Liver (tissue), 9 donors: ENCODE results near the gene CCDC178. TPM values are rescaled to one million over a fixed set of nuclear protein-coding genes. Genes with fewer than 3 reads are reported as not detected.

Experiments
- DNase-seq: peaks from one replicate; pipeline ENCODE4 v3.0.0-alpha.2; 2017; ENCODE audit warnings: low spot score
- H3K27ac ChIP-seq, 2 donors: one replicate each; pipeline ENCODE4 v1.7.0; 2013; ENCODE audit warnings: inconsistent platforms in 2 of 2, low read length in 2 of 2, control low read depth in 1 of 2, low read depth in 1 of 2, mild to moderate bottlenecking in 1 of 2
- H3K27me3 ChIP-seq, 4 donors: one replicate each; pipeline versions ENCODE4 v1.6.1 to v1.7.0; 2013; ENCODE audit warnings: low read length in 3 of 4, inconsistent platforms in 1 of 4, mild to moderate bottlenecking in 1 of 4, moderate library complexity in 1 of 4; ENCODE audit not compliant: control insufficient read depth in 4 of 4, insufficient read depth in 4 of 4
- H3K36me3 ChIP-seq, 4 donors: one replicate each; pipeline versions ENCODE4 v1.6.1 to v1.7.0; 2013; ENCODE audit warnings: low read length in 3 of 4, mild to moderate bottlenecking in 3 of 4, low read depth in 1 of 4, moderate library complexity in 1 of 4; ENCODE audit not compliant: control insufficient read depth in 4 of 4, insufficient read depth in 3 of 4
- H3K4me1 ChIP-seq, 4 donors: one replicate each; pipeline versions ENCODE4 v1.6.1 to v1.7.0; 2013; ENCODE audit warnings: low read length in 3 of 4, mild to moderate bottlenecking in 3 of 4, moderate library complexity in 1 of 4; ENCODE audit not compliant: control insufficient read depth in 4 of 4, insufficient read depth in 4 of 4
- H3K4me3 ChIP-seq, 3 donors: one replicate each; pipeline versions ENCODE4 v1.6.1 to v1.7.0; 2013; ENCODE audit warnings: low read length in 3 of 3, control low read depth in 1 of 3, low read depth in 1 of 3, mild to moderate bottlenecking in 1 of 3
- H3K9ac ChIP-seq, 2 donors: one replicate each; pipeline ENCODE4 v1.7.0; 2013; ENCODE audit warnings: low read length in 2 of 2, mild to moderate bottlenecking in 2 of 2, moderate library complexity in 2 of 2, control low read depth in 1 of 2, low read depth in 1 of 2
- H3K9me3 ChIP-seq, 4 donors: one replicate each; pipeline versions ENCODE4 v1.6.1 to v1.7.0; 2013; ENCODE audit warnings: low read length in 3 of 4; ENCODE audit not compliant: control insufficient read depth in 4 of 4
- FOXA1 ChIP-seq: IDR thresholded peaks from 2 replicates; pipeline ENCODE4 v1.6.1; 2016; ENCODE audit warnings: antibody characterized with exemption
- FOXA2 ChIP-seq: IDR thresholded peaks from 2 replicates; pipeline ENCODE4 v1.6.1; 2016; ENCODE audit warnings: antibody characterized with exemption
- GABPA ChIP-seq, 2 donors: IDR thresholded peaks in 1 of 2; conservative IDR thresholded peaks in 1 of 2; 2 replicates each; pipeline ENCODE4 v1.6.1; 2016; ENCODE audit warnings: antibody characterized with exemption in 2 of 2, mild to moderate bottlenecking in 1 of 2, moderate library complexity in 1 of 2
- HNF4A ChIP-seq, 2 donors: conservative IDR thresholded peaks; 2 replicates each; pipeline ENCODE4 v1.6.1; 2016; ENCODE audit warnings: antibody characterized with exemption in 2 of 2, mild to moderate bottlenecking in 2 of 2
- HNF4G ChIP-seq: IDR thresholded peaks from 2 replicates; pipeline ENCODE4 v1.6.1; 2016; ENCODE audit warnings: antibody characterized with exemption
- NR2F2 ChIP-seq: IDR thresholded peaks from 2 replicates; pipeline ENCODE4 v1.6.1; 2016; ENCODE audit warnings: antibody characterized with exemption
- RXRA ChIP-seq, 2 donors: IDR thresholded peaks; 2 replicates each; pipeline ENCODE4 v1.6.1; 2017 to 2018; ENCODE audit warnings: antibody characterized with exemption in 2 of 2, mild to moderate bottlenecking in 1 of 2
- TAF1 ChIP-seq: conservative IDR thresholded peaks from 2 replicates; pipeline ENCODE4 v1.6.1; 2016; ENCODE audit warnings: antibody characterized with exemption, mild to moderate bottlenecking
- YY1 ChIP-seq: IDR thresholded peaks from 2 replicates; pipeline ENCODE4 v1.6.1; 2016; ENCODE audit warnings: antibody characterized with exemption, mild to moderate bottlenecking
- WGBS: extraction: QIAGEN DNeasy Blood & Tissue Kit; methylation state at CpG from one replicate; pipeline ENCODE4 v1.1.7; 2013; 5-methylcytosine and 5-hydroxymethylcytosine counted together
- polyA plus RNA-seq, 2 donors: library from polyadenylated mRNA; stranded (reverse) in 1 of 2; unstranded in 1 of 2; fragments of 200-250 nt in 1 of 2; fragments of >200 nt in 1 of 2; fragmentation: Nextera tagmentation in 1 of 2; extraction: Ambion mirVana in 1 of 2; gene quantifications; one replicate each; pipeline versions ENCODE4 v1.2.1 to v1.2.3, GENCODE V29; 2013 to 2015
- total RNA-seq, 2 donors: library from RNA; depleted of rRNA; stranded (reverse); fragments of >200 nt; gene quantifications; one replicate each; pipeline ENCODE4 v1.2.3, GENCODE V29; 2014
- TF ChIP-seq, protein P1 (sequence below): IDR thresholded peaks from 2 replicates; pipeline ENCODE4 v1.6.1; 2016; ENCODE audit warnings: antibody characterized with exemption
- TF ChIP-seq, protein P2 (sequence below): fragments of 150-350 bp; IDR thresholded peaks from 2 replicates; pipeline ENCODE4 v1.5.1; 2017; ENCODE audit warnings: improper control_type of control experiment, low read depth, low read length; ENCODE audit not compliant: missing input control
- TF ChIP-seq, protein P3 (sequence below): IDR thresholded peaks from 2 replicates; pipeline ENCODE4 v1.6.1; 2016; ENCODE audit warnings: antibody characterized with exemption
- TF ChIP-seq, protein P4 (sequence below): IDR thresholded peaks from 2 replicates; pipeline ENCODE4 v1.6.1; 2016; ENCODE audit warnings: antibody characterized with exemption, mild to moderate bottlenecking
- donor health status: healthy.
- donor health status: healthy.
- donor health status: healthy.
- donor health status: healthy.
- donor health status: healthy.

The CCDC178 gene
- total and polyA plus RNA-seq, 4 donors = not detected

DNA sequence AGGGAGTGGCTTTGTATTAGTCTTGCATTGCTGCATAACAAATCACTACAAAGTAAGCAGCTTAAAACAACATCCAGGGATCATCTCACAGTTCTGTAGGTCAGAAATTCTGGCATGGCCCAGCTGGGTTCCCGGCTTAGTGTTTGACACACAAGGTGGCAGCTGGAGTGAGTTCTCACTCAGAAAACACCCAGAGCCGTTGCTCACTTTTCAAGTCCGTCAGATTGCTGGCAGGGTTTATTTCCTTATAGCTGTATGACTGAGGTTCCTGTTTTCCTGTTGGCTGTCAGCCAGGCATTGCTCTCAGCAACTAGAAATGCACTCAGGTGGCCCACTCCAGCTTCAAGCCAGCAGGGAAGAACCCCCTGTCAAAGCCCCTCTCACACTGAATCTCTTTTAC is 324.1 kb downstream of the CCDC178 start:
- Histone ChIP-seq H3K4me1 (no peaks in the 10 kb centered on the region), H3K4me3 (no peak overlapping the region), H3K27me3 (no peaks in the 10 kb centered on the region), H3K9ac (no peak overlapping the region), H3K27ac (no peak overlapping the region), H3K36me3 (no peaks in the 10 kb centered on the region), H3K9me3 (peaks cover 0 to 5% (median 0%) of the 10 kb centered on the region in 4 donors)
- no peak for DNase-seq
- 39% methylated on average over 3 of the region's 3 CpGs for WGBS
- TF ChIP-seq, protein P1, sequence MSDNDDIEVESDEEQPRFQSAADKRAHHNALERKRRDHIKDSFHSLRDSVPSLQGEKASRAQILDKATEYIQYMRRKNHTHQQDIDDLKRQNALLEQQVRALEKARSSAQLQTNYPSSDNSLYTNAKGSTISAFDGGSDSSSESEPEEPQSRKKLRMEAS = no peak
- TF ChIP-seq GABPA (IDR thresholded peaks at IDR 0.05 in 1 of 2, conservative IDR thresholded peaks at IDR 0.05 in 1 of 2) (no peak), HNF4A (conservative IDR thresholded peaks at IDR 0.05) (no peak), HNF4G (no peak)
- TF ChIP-seq, protein P2, sequence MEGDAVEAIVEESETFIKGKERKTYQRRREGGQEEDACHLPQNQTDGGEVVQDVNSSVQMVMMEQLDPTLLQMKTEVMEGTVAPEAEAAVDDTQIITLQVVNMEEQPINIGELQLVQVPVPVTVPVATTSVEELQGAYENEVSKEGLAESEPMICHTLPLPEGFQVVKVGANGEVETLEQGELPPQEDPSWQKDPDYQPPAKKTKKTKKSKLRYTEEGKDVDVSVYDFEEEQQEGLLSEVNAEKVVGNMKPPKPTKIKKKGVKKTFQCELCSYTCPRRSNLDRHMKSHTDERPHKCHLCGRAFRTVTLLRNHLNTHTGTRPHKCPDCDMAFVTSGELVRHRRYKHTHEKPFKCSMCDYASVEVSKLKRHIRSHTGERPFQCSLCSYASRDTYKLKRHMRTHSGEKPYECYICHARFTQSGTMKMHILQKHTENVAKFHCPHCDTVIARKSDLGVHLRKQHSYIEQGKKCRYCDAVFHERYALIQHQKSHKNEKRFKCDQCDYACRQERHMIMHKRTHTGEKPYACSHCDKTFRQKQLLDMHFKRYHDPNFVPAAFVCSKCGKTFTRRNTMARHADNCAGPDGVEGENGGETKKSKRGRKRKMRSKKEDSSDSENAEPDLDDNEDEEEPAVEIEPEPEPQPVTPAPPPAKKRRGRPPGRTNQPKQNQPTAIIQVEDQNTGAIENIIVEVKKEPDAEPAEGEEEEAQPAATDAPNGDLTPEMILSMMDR = no peak
- TF ChIP-seq, protein P3, sequence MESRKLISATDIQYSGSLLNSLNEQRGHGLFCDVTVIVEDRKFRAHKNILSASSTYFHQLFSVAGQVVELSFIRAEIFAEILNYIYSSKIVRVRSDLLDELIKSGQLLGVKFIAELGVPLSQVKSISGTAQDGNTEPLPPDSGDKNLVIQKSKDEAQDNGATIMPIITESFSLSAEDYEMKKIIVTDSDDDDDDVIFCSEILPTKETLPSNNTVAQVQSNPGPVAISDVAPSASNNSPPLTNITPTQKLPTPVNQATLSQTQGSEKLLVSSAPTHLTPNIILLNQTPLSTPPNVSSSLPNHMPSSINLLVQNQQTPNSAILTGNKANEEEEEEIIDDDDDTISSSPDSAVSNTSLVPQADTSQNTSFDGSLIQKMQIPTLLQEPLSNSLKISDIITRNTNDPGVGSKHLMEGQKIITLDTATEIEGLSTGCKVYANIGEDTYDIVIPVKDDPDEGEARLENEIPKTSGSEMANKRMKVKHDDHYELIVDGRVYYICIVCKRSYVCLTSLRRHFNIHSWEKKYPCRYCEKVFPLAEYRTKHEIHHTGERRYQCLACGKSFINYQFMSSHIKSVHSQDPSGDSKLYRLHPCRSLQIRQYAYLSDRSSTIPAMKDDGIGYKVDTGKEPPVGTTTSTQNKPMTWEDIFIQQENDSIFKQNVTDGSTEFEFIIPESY = no peak

DNA sequence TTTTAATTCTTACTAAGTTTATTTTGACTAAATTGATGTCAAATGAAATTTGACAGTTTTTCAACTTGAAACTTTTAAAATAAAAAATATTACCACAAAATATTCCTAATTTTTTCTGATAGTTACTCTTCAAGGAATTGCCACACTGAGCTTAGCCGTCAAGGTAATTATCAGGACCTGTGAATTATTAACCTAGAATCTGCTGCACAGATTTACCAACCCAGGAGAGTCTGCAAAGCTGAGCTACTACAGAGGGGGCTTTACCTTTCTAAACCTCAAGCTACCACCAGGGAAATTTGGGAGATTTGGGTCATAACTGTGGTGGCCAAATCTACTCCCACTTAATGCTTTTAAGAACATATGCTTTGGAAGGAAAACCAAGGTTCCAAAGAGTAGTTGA is 324.6 kb downstream of the CCDC178 start:
- H3K4me1 ChIP-seq = no peaks in the 10 kb centered on the region
- H3K27me3 ChIP-seq = no peaks in the 10 kb centered on the region
- H3K4me3 ChIP-seq = no peak overlapping the region
- WGBS = 38% methylated on average over 1 of the region's 1 CpG
- H3K36me3 ChIP-seq = no peaks in the 10 kb centered on the region
- H3K9me3 ChIP-seq = peaks cover 0 to 5% (median 0%) of the 10 kb centered on the region in 4 donors
- H3K9ac ChIP-seq = no peak overlapping the region
- TF ChIP-seq HNF4A (conservative IDR thresholded peaks at IDR 0.05) (no peak), NR2F2 (no peak), RXRA (IDR thresholded peaks at IDR 0.05) (no peak), YY1 (no peak), FOXA1 (no peak), TAF1 (no peak), FOXA2 (no peak), HNF4G (no peak)
- TF ChIP-seq, protein P3 = no peak
- TF ChIP-seq, protein P4, sequence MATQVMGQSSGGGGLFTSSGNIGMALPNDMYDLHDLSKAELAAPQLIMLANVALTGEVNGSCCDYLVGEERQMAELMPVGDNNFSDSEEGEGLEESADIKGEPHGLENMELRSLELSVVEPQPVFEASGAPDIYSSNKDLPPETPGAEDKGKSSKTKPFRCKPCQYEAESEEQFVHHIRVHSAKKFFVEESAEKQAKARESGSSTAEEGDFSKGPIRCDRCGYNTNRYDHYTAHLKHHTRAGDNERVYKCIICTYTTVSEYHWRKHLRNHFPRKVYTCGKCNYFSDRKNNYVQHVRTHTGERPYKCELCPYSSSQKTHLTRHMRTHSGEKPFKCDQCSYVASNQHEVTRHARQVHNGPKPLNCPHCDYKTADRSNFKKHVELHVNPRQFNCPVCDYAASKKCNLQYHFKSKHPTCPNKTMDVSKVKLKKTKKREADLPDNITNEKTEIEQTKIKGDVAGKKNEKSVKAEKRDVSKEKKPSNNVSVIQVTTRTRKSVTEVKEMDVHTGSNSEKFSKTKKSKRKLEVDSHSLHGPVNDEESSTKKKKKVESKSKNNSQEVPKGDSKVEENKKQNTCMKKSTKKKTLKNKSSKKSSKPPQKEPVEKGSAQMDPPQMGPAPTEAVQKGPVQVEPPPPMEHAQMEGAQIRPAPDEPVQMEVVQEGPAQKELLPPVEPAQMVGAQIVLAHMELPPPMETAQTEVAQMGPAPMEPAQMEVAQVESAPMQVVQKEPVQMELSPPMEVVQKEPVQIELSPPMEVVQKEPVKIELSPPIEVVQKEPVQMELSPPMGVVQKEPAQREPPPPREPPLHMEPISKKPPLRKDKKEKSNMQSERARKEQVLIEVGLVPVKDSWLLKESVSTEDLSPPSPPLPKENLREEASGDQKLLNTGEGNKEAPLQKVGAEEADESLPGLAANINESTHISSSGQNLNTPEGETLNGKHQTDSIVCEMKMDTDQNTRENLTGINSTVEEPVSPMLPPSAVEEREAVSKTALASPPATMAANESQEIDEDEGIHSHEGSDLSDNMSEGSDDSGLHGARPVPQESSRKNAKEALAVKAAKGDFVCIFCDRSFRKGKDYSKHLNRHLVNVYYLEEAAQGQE = no peak
- TF ChIP-seq, protein P1 = no peak
- TF ChIP-seq, protein P2 = no peak
- no peak overlapping the region for H3K27ac ChIP-seq
- no peak for DNase-seq
